ENCODE measurements around the gene AUTS2. TPM values are rescaled to one million over a fixed set of nuclear protein-coding genes. Genes with fewer than 3 reads are reported as not detected.

The AUTS2 gene
- total RNA-seq, 1 experiment from 2014 or later = 50.0 TPM

DNA sequence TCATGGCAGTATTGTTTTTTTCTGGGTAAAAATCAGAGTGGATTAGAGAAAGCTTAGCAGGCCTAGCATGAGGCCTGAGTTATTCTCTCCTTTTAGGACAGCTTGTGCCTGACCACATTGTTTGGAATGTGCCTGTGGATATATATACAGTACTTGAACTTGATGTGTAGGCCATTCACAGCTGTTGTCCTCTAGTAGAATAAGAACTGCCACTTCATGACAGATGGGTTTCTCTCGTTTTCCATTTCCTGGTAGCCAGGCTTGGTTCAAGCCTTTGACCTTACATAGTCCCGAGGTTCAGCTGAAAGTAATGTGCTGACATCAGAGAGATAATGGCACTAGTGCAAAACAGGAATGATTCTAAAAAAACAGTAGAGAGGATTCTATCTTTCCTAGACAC is 473.9 kb downstream of the AUTS2 start:
- no peak for DNase-seq (ENCODE audit: low spot score)
- ChIA-PET CTCF (no interaction called here), POLR2A (no interaction called here)
- Mint-ChIP-seq H3K27me3 (ENCODE audit: low read depth) (no peaks in the 10 kb centered on the region), H3K9me3 (no peaks in the 10 kb centered on the region), H3K4me1 (no peaks in the 10 kb centered on the region), H3K4me3 (no peak overlapping the region), H3K36me3 (no peaks in the 10 kb centered on the region), H3K27ac (no peak overlapping the region)
- ATAC-seq = no peak
- TF ChIP-seq, protein P1, sequence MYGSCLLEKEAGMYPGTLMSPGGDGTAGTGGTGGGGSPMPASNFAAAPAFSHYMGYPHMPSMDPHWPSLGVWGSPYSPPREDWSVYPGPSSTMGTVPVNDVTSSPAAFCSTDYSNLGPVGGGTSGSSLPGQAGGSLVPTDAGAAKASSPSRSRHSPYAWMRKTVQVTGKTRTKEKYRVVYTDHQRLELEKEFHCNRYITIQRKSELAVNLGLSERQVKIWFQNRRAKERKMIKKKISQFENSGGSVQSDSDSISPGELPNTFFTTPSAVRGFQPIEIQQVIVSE (CRISPR knock-in tag; IDR thresholded peaks at IDR 0.05; ENCODE audit: borderline replicate concordance) = no peak
- no peak for TF ChIP-seq ZNF671 (CRISPR knock-in tag; IDR thresholded peaks at IDR 0.05)
- no peak for TF ChIP-seq RORB (CRISPR knock-in tag; IDR thresholded peaks at IDR 0.05)
- TF ChIP-seq GABPB1 (CRISPR knock-in tag; IDR thresholded peaks at IDR 0.05) = no peak
- TF ChIP-seq NFYB (CRISPR knock-in tag; conservative IDR thresholded peaks at IDR 0.05; ENCODE audit: low read depth) = no peak

DNA sequence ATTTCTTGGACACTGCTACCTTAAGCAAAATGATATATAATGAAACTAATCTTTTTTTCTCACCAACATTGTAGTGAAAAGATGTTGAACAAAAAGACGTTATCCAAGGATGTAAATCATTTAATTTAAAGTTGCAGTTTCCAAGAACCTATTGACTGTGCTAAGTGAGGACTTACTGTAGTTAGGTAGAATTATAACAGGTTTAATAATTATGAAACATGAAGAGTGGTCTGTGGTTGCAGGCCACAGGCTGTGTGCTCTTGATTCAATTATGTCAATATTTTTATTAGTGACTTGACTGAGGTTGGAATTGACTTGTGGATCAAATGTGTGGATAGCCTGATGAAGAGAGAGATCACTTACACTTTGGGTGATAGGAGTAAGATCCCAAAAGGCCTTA is 478.1 kb downstream of the AUTS2 start:
- H3K27ac Mint-ChIP-seq = no peak overlapping the region
- no peak for DNase-seq (ENCODE audit: low spot score)
- H3K4me1 Mint-ChIP-seq = no peaks in the 10 kb centered on the region
- H3K9me3 Mint-ChIP-seq = no peaks in the 10 kb centered on the region
- H3K36me3 Mint-ChIP-seq = no peaks in the 10 kb centered on the region
- CTCF ChIA-PET = interaction anchor here (0.5 kb wide), 1 partner anchor 34 kb away, joined by 3 read pairs; no protein-coding TSS in a partner anchor
- ATAC-seq = no peak
- H3K27me3 Mint-ChIP-seq (ENCODE audit: low read depth) = no peaks in the 10 kb centered on the region
- H3K4me3 Mint-ChIP-seq = no peak overlapping the region
- POLR2A ChIA-PET = no interaction called here
- TF ChIP-seq, protein P2, sequence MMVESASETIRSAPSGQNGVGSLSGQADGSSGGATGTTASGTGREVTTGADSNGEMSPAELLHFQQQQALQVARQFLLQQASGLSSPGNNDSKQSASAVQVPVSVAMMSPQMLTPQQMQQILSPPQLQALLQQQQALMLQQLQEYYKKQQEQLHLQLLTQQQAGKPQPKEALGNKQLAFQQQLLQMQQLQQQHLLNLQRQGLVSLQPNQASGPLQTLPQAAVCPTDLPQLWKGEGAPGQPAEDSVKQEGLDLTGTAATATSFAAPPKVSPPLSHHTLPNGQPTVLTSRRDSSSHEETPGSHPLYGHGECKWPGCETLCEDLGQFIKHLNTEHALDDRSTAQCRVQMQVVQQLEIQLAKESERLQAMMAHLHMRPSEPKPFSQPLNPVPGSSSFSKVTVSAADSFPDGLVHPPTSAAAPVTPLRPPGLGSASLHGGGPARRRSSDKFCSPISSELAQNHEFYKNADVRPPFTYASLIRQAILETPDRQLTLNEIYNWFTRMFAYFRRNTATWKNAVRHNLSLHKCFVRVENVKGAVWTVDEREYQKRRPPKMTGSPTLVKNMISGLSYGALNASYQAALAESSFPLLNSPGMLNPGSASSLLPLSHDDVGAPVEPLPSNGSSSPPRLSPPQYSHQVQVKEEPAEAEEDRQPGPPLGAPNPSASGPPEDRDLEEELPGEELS (CRISPR knock-in tag; IDR thresholded peaks at IDR 0.05) = no peak
- TF ChIP-seq ZNF396 (CRISPR knock-in tag; IDR thresholded peaks at IDR 0.05; ENCODE audit: borderline replicate concordance) = no peak
- no peak for TF ChIP-seq NFATC4 (CRISPR knock-in tag; IDR thresholded peaks at IDR 0.05)
- no peak for TF ChIP-seq RELA (CRISPR knock-in tag; IDR thresholded peaks at IDR 0.05; ENCODE audit: borderline replicate concordance)
- TF ChIP-seq SP1 (CRISPR knock-in tag; conservative IDR thresholded peaks at IDR 0.05) = no peak
- no peak for TF ChIP-seq MYBL2 (CRISPR knock-in tag; IDR thresholded peaks at IDR 0.05)
- TF ChIP-seq, protein P3, sequence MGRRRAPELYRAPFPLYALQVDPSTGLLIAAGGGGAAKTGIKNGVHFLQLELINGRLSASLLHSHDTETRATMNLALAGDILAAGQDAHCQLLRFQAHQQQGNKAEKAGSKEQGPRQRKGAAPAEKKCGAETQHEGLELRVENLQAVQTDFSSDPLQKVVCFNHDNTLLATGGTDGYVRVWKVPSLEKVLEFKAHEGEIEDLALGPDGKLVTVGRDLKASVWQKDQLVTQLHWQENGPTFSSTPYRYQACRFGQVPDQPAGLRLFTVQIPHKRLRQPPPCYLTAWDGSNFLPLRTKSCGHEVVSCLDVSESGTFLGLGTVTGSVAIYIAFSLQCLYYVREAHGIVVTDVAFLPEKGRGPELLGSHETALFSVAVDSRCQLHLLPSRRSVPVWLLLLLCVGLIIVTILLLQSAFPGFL (CRISPR knock-in tag; IDR thresholded peaks at IDR 0.05; ENCODE audit: borderline replicate concordance) = no peak
- TF ChIP-seq HMGA2 (CRISPR knock-in tag; IDR thresholded peaks at IDR 0.05) = no peak
- TF ChIP-seq NFE2L1 (CRISPR knock-in tag; IDR thresholded peaks at IDR 0.05) = no peak
- TF ChIP-seq, protein P4, sequence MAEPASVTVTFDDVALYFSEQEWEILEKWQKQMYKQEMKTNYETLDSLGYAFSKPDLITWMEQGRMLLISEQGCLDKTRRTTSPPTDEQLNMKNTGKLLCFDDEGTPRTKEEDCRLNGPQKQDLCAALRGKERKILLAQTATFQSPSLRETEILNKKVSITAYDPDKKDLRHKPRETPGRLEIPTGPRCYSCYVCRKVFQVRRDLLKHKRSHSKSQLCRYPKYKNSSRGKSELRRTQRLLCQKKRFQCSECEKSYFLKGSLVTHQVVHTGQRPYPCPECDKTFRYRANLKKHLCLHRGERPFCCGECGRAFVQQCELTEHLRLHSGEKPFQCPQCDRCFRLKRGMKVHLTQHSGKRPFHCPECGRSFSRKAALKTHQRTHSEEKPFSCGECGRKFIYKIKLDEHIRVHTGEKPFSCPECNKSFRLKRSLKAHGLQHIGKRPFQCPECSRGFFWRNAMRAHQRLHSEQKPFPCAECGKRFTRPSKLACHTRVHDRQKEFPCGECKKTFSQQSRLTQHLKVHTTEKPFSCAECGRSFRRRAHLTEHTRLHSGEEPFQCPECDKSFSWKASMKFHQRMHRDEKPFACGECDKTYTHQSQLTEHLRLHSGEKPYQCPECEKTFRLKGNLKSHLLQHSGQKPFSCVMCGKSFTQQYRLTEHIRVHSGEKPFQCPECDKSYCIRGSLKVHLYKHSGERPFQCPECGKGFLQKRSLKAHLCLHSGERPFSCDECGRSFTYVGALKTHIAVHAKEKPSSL (CRISPR knock-in tag; conservative IDR thresholded peaks at IDR 0.05) = no peak
- TF ChIP-seq, protein P5, sequence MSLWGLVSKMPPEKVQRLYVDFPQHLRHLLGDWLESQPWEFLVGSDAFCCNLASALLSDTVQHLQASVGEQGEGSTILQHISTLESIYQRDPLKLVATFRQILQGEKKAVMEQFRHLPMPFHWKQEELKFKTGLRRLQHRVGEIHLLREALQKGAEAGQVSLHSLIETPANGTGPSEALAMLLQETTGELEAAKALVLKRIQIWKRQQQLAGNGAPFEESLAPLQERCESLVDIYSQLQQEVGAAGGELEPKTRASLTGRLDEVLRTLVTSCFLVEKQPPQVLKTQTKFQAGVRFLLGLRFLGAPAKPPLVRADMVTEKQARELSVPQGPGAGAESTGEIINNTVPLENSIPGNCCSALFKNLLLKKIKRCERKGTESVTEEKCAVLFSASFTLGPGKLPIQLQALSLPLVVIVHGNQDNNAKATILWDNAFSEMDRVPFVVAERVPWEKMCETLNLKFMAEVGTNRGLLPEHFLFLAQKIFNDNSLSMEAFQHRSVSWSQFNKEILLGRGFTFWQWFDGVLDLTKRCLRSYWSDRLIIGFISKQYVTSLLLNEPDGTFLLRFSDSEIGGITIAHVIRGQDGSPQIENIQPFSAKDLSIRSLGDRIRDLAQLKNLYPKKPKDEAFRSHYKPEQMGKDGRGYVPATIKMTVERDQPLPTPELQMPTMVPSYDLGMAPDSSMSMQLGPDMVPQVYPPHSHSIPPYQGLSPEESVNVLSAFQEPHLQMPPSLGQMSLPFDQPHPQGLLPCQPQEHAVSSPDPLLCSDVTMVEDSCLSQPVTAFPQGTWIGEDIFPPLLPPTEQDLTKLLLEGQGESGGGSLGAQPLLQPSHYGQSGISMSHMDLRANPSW (CRISPR knock-in tag; conservative IDR thresholded peaks at IDR 0.05; ENCODE audit: low read depth) = no peak
- TF ChIP-seq ZNF263 (CRISPR knock-in tag; IDR thresholded peaks at IDR 0.05; ENCODE audit: low read depth) = no peak
- TF ChIP-seq, protein P6, sequence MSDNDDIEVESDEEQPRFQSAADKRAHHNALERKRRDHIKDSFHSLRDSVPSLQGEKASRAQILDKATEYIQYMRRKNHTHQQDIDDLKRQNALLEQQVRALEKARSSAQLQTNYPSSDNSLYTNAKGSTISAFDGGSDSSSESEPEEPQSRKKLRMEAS (CRISPR knock-in tag; IDR thresholded peaks at IDR 0.05) = no peak
- TF ChIP-seq TP53 (CRISPR knock-in tag; IDR thresholded peaks at IDR 0.05) = no peak
- no peak for TF ChIP-seq ZNF232 (CRISPR knock-in tag; IDR thresholded peaks at IDR 0.05)
- no peak for TF ChIP-seq ZNF671 (CRISPR knock-in tag; IDR thresholded peaks at IDR 0.05)
- TF ChIP-seq ZBTB21 (CRISPR knock-in tag; IDR thresholded peaks at IDR 0.05; ENCODE audit: borderline replicate concordance) = no peak
